LNCAP (cell line): ENCODE results near the gene MYH13.

Source experiments
- TF ChIP-seq, protein P1 (sequence below): fragments of 450-650 bp; IDR thresholded peaks from 2 replicates; pipeline ENCODE4 v1.5.1; 2017; ENCODE audit warnings: mild to moderate bottlenecking

MYH13 gene

GRCh38 chr17:10278218-10278617 lies 94.6 kb downstream of the MYH13 start:
- TF ChIP-seq, protein P1, sequence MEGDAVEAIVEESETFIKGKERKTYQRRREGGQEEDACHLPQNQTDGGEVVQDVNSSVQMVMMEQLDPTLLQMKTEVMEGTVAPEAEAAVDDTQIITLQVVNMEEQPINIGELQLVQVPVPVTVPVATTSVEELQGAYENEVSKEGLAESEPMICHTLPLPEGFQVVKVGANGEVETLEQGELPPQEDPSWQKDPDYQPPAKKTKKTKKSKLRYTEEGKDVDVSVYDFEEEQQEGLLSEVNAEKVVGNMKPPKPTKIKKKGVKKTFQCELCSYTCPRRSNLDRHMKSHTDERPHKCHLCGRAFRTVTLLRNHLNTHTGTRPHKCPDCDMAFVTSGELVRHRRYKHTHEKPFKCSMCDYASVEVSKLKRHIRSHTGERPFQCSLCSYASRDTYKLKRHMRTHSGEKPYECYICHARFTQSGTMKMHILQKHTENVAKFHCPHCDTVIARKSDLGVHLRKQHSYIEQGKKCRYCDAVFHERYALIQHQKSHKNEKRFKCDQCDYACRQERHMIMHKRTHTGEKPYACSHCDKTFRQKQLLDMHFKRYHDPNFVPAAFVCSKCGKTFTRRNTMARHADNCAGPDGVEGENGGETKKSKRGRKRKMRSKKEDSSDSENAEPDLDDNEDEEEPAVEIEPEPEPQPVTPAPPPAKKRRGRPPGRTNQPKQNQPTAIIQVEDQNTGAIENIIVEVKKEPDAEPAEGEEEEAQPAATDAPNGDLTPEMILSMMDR: no peak

DNA sequence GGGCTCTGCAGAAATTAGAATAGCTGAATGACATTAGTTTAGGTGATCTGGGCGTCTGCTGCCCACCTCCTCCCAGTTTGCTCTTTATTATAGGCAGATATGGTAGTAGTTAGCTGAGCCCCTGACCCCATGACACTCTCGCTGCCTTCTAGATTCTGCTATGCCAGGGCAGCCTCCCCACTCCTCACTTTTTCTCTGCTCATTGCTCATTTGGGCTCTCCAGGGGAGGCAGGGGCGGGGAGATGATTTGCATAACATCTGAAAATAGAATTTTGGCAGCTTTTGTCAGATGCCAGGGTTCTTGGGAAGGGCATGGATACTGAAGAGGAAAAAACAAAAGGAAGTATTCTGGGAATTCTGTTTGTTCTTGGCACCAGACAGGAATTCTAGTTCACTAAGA lies 96.4 kb downstream of the MYH13 start:
- TF ChIP-seq, protein P1: no peak

- TF ChIP-seq, protein P1: no peak
These were observed 97.4 kb downstream of the MYH13 start for GRCh38 chr17:10275418-10275817.

DNA sequence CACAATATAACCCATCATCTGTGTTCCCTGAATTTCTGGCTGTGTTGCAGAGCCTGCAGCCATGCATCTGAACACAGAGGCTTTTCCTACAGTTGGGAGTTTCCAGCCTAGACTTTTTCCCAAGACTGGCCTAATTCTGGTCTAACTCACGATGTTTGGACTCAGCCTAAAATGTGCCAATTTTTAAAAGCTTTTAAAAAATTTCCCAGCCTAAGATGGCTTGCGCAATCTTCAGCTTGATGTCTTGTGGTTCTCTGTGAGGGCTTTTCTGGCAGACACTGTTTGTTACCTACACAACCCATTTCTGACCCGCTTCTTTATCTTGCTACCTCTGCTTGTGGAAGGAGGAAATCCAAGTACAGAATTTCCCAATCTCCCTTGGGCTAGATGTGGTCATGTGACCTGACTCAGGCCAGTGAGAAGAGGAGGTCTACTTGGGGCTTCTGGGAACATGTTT lies 101.7 kb downstream of the MYH13 start:
- TF ChIP-seq, protein P1: no peak

DNA sequence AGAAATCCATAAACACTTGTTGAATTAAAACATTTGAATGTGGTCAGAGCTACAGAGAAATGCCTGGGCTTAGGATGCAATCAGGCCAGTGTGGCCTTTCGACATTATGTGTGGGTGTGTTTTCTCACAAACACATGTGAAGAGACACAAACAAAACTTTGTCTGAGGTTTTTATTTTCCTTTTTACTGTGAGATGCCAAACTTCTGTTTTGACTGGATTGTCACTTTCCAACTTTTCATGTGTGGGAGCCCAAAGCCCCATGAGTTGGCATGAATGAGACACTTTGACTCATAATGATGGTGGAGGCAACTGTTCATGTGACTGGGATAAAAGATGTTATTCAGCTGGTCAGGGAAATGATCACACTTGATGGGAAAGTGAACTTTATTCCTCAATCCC lies 102.5 kb downstream of the MYH13 start:
- TF ChIP-seq, protein P1: no peak

DNA sequence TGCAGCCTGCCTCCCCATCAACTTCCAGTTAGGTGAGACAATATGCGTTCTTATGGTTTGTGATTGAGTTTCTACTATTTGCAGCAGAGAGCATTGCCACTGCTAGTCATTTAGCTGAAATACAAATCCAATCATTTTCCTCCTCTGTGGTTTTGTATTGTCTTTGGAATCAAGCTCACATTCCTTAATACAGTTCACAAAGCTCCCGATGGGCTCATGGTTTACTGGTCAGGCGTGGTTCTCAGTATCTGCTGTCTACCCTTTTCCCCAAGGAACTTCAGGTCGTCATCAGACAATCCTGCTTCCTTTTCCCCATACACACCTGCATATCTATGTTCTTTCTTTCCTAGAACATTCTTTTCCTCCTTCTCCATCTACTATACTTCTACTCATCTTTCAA lies 104.8 kb downstream of the MYH13 start:
- TF ChIP-seq, protein P1: no peak

GRCh38 chr17:10266296-10266876 lies 106.4 kb downstream of the MYH13 start:
- TF ChIP-seq, protein P1: no peak
